ENCODE results near the gene SPTBN2.

SPTBN2 gene

DNA sequence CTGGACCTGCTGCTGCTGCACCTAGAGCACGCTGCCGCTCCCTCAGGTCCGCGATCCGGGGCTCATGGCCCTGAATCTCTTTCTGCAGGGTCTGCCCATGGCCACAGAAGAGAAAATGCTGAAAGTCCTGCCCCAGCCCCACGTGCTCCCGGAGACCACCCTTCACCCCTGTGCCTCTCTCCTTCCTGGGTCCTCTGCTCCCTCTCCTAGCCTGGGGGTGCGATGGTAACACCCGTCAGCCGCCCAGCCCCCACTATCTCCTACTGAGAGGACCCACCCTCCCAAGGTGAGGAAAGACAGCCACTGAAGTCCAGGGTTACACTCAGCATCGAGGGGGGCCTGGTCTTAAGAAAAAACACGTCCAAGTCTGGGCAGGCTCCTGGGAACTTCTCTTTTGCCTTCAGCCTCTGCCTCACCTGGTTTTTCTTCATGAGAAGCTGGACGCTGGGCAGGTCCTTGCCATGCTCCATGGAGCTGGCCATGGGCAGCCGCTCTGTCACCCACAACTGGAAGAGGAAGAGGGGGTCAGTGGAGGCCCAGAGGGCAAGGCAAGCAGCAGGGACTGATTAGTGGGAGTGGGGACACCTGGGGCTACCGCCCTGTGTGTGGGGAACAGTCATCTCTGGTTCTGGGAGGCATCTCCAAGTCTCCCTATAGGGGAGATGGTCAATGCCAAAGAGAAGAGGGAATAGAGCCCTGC lies 35.5 kb downstream of the SPTBN2 start:
- H3K9me3 Mint-ChIP-seq, result no peaks in the 10 kb centered on the region
- ATAC-seq (replicated peaks; ENCODE audit: extremely low read depth, poor library complexity, severe bottlenecking), result no peak
- H3K4me3 Mint-ChIP-seq, result no peak overlapping the region
- H3K27ac Mint-ChIP-seq (ENCODE audit: low read depth), result no peak overlapping the region
- peaks cover 18% of the 10 kb centered on the region for H3K27me3 Mint-ChIP-seq
- DNase-seq (ENCODE audit: low spot score in 2 of 2), result no peak
- H3K4me1 Mint-ChIP-seq, result no peaks in the 10 kb centered on the region
- peaks cover 2% of the 10 kb centered on the region for H3K36me3 Mint-ChIP-seq (ENCODE audit: insufficient read depth)

GRCh38 chr11:66692871-66693331 lies 36.1 kb downstream of the SPTBN2 start:
- H3K4me3 Mint-ChIP-seq, result no peak overlapping the region
- H3K9me3 Mint-ChIP-seq, result no peaks in the 10 kb centered on the region
- H3K36me3 Mint-ChIP-seq (ENCODE audit: insufficient read depth), result peaks cover 2% of the 10 kb centered on the region
- H3K4me1 Mint-ChIP-seq, result no peaks in the 10 kb centered on the region
- ATAC-seq (replicated peaks; ENCODE audit: extremely low read depth, poor library complexity, severe bottlenecking), result no peak
- no peak overlapping the region for H3K27ac Mint-ChIP-seq (ENCODE audit: low read depth)
- peaks cover 18% of the 10 kb centered on the region for H3K27me3 Mint-ChIP-seq
- no peak for DNase-seq (ENCODE audit: low spot score in 2 of 2)

DNA sequence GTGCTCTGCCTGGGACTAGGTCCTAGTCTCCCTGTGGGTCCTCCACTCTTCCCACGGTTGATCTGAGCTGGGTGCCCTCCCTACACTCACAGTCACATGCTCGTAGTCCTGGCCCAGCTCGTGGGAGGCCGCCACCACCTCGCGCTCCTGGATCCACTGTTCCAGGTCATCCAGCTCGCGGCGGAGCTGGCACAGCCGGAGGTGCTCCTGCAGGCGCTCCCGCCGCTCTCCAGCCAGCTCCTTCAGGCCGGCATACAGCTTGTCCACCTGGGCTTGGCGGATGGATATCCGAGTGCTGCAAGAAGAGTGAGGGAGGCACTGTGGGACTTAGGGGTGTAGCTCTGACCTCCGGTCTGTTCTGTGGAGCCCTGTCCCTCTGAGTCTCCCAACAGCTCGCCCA lies 36.6 kb downstream of the SPTBN2 start:
- H3K4me3 Mint-ChIP-seq, result no peak overlapping the region
- ATAC-seq (replicated peaks; ENCODE audit: extremely low read depth, poor library complexity, severe bottlenecking), result no peak
- DNase-seq (ENCODE audit: low spot score in 2 of 2), result no peak
- no peaks in the 10 kb centered on the region for H3K4me1 Mint-ChIP-seq
- H3K36me3 Mint-ChIP-seq (ENCODE audit: insufficient read depth), result peaks cover 2% of the 10 kb centered on the region
- H3K27me3 Mint-ChIP-seq, result peaks cover 18% of the 10 kb centered on the region
- H3K27ac Mint-ChIP-seq (ENCODE audit: low read depth), result no peak overlapping the region
- H3K9me3 Mint-ChIP-seq, result no peaks in the 10 kb centered on the region

- peaks cover 18% of the 10 kb centered on the region for H3K27me3 Mint-ChIP-seq
- peaks cover 2% of the 10 kb centered on the region for H3K36me3 Mint-ChIP-seq (ENCODE audit: insufficient read depth)
- H3K4me3 Mint-ChIP-seq, result no peak overlapping the region
- ATAC-seq (replicated peaks; ENCODE audit: extremely low read depth, poor library complexity, severe bottlenecking) (no peak), DNase-seq (ENCODE audit: low spot score in 2 of 2) (no peak)
- no peak overlapping the region for H3K27ac Mint-ChIP-seq (ENCODE audit: low read depth)
- H3K4me1 Mint-ChIP-seq, result no peaks in the 10 kb centered on the region
- H3K9me3 Mint-ChIP-seq, result no peaks in the 10 kb centered on the region
These were observed 37.6 kb downstream of the SPTBN2 start for GRCh38 chr11:66691311-66691980.

- H3K4me1 Mint-ChIP-seq, result no peaks in the 10 kb centered on the region
- DNase-seq (ENCODE audit: low spot score in 2 of 2) (no peak), ATAC-seq (replicated peaks; ENCODE audit: extremely low read depth, poor library complexity, severe bottlenecking) (no peak)
- H3K36me3 Mint-ChIP-seq (ENCODE audit: insufficient read depth), result peaks cover 2% of the 10 kb centered on the region
- H3K27me3 Mint-ChIP-seq, result peaks cover 18% of the 10 kb centered on the region
- no peak overlapping the region for H3K4me3 Mint-ChIP-seq
- H3K9me3 Mint-ChIP-seq, result no peaks in the 10 kb centered on the region
- no peak overlapping the region for H3K27ac Mint-ChIP-seq (ENCODE audit: low read depth)
These were observed 39.1 kb downstream of the SPTBN2 start for GRCh38 chr11:66689661-66690590.

- no peak for ATAC-seq (replicated peaks; ENCODE audit: extremely low read depth, poor library complexity, severe bottlenecking)
These were observed 40.2 kb downstream of the SPTBN2 start for GRCh38 chr11:66688561-66689534.

GRCh38 chr11:66687831-66688281 lies 41.2 kb downstream of the SPTBN2 start:
- H3K4me1 Mint-ChIP-seq, result no peaks in the 10 kb centered on the region
- ATAC-seq (replicated peaks; ENCODE audit: extremely low read depth, poor library complexity, severe bottlenecking) (no peak), DNase-seq (ENCODE audit: low spot score in 2 of 2) (no peak)
- peaks cover 2% of the 10 kb centered on the region for H3K36me3 Mint-ChIP-seq (ENCODE audit: insufficient read depth)
- no peak overlapping the region for H3K27ac Mint-ChIP-seq (ENCODE audit: low read depth)
- H3K27me3 Mint-ChIP-seq, result peaks cover 9% of the 10 kb centered on the region
- H3K4me3 Mint-ChIP-seq, result no peak overlapping the region
- H3K9me3 Mint-ChIP-seq, result no peaks in the 10 kb centered on the region

More at GRCh38 chr11:66688561-66689534, 40.2 kb downstream of the SPTBN2 start:
- H3K27ac Mint-ChIP-seq (ENCODE audit: low read depth), result no peak overlapping the region
- peaks cover 2% of the 10 kb centered on the region for H3K36me3 Mint-ChIP-seq (ENCODE audit: insufficient read depth)
- H3K4me3 Mint-ChIP-seq, result no peak overlapping the region
- H3K4me1 Mint-ChIP-seq, result no peaks in the 10 kb centered on the region
- no peak for DNase-seq (ENCODE audit: low spot score in 2 of 2)
- no peaks in the 10 kb centered on the region for H3K9me3 Mint-ChIP-seq
- peaks cover 18% of the 10 kb centered on the region for H3K27me3 Mint-ChIP-seq

GRCh38 chr11:66686801-66687750 lies 41.9 kb downstream of the SPTBN2 start:
- DNase-seq (ENCODE audit: low spot score in 2 of 2) (no peak), ATAC-seq (replicated peaks; ENCODE audit: extremely low read depth, poor library complexity, severe bottlenecking) (no peak)
- Mint-ChIP-seq H3K27me3 (peaks cover 9% of the 10 kb centered on the region), H3K9me3 (no peaks in the 10 kb centered on the region), H3K36me3 (ENCODE audit: insufficient read depth) (peaks cover 2% of the 10 kb centered on the region), H3K4me3 (no peak overlapping the region), H3K27ac (ENCODE audit: low read depth) (no peak overlapping the region), H3K4me1 (no peaks in the 10 kb centered on the region)

DNA sequence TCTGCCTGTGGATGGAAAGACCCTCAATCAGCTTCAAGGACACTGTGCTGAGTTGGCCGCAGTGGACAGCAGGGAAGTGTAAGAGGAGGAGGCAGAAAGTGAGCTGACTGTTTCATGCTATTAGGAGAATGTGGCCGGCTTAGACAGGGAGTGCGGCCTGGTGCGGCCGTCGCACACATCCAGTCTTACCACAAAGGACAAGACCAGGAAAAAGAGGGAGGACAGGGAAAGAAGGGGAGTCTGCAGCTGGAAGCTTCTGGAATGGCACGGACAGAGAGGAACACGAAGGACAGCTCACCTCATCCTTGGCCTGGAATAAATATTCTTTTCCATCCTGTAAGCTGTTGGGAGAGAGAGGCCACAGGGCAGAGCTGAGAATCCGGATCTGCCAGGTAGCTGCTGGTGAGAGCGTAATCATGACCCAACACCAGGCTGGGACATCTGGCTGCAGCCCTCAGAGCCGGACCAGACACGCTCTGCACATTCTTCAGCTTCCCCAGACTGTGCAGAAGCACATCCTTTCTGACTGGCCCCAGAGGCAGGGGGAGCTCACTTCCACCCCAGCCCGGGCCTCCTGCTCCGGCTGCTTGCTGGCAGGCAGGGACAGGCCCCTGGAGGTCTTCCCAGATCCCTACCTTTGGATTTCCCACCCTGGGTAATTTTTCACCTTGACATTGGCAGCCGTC lies 42.8 kb downstream of the SPTBN2 start:
- no peak for ATAC-seq (replicated peaks; ENCODE audit: extremely low read depth, poor library complexity, severe bottlenecking)
- Mint-ChIP-seq H3K36me3 (ENCODE audit: insufficient read depth) (peaks cover 2% of the 10 kb centered on the region), H3K4me3 (no peak overlapping the region), H3K4me1 (no peaks in the 10 kb centered on the region), H3K27ac (ENCODE audit: low read depth) (no peak overlapping the region), H3K9me3 (no peaks in the 10 kb centered on the region), H3K27me3 (peaks cover 9% of the 10 kb centered on the region)
- no peak for DNase-seq (ENCODE audit: low spot score in 2 of 2)

DNA sequence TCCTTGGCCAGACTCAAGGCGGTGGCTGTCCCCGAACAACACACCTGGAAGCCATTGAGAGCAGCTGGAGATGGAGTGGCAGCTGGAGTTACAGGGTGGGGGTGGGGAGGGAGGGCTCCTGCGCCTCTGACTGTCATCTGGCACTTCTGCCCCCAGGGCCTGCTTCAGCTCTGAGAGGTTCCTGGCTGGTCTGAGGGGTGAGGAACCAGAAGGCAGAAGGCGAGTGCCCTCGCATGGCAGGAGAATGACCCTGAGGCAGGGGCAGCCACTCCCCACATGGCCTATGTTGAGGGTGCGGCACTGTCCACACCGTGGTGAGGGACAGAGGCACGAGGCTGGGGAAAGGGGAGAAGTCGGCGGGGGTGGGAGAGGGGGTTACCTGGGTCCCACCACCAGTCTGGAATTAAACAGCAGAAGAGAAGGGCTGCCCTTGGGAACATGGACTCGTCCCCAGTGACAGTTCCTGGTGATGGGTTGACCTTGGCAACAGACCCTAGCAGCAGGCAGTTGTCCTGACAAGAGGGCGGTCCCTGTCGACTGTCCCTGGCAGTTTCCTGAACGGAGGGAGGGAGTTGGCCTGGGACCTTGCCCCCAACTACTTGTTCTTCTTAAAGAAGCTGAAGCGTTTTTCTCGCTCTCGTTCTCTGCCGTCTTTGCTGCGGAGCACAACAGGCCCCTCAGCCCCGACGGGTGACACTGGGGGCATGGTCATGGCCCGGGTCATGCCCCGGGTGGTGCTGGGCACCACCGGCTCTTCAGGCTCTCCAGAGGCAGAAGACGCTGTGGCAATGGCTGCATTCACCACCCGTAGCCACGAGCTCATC lies 43.5 kb downstream of the SPTBN2 start:
- DNase-seq (ENCODE audit: low spot score in 2 of 2) (no peak), ATAC-seq (replicated peaks; ENCODE audit: extremely low read depth, poor library complexity, severe bottlenecking) (no peak)
- H3K9me3 Mint-ChIP-seq, result no peaks in the 10 kb centered on the region
- H3K36me3 Mint-ChIP-seq (ENCODE audit: insufficient read depth), result peaks cover 2% of the 10 kb centered on the region
- no peak overlapping the region for H3K27ac Mint-ChIP-seq (ENCODE audit: low read depth)
- H3K27me3 Mint-ChIP-seq, result peaks cover 9% of the 10 kb centered on the region
- H3K4me3 Mint-ChIP-seq, result no peak overlapping the region
- no peaks in the 10 kb centered on the region for H3K4me1 Mint-ChIP-seq

Data from central memory CD8-positive, alpha-beta T cell (primary cell).